Activated CD4-positive, alpha-beta T cell treated with anti-CD3 and anti-CD28 coated beads, Interleukin-2, amount 50 U/mL, for 4 hours (primary cell): ENCODE results near the gene PLEKHH1.

Experiments used
- DNase-seq, 2 experiments: peaks; one replicate each; pipeline ENCODE4 v3.0.0-alpha.2; 2020

The PLEKHH1 gene

GRCh38 chr14:67532998-67533753, at the start of gene PLEKHH1:
TSS of gene PLEKHH1 (plus strand) at chr14:67533290. CDS start at chr14:67541868, 8,578 bp downstream.
- peak; percentile 37 to 40 for DNase-seq

- DNase-seq, result no peak
Measured at GRCh38 chr14:67483579-67484285, 49.4 kb upstream of the PLEKHH1 start.

- no peak for DNase-seq
Measured at GRCh38 chr14:67485501-67486095, 47.5 kb upstream of the PLEKHH1 start.

- DNase-seq, result no peak
Measured at GRCh38 chr14:67486890-67487289, 46.2 kb upstream of the PLEKHH1 start.

- DNase-seq, result no peak
Measured at GRCh38 chr14:67487332-67487731, 45.8 kb upstream of the PLEKHH1 start.

GRCh38 chr14:67487937-67488893, 44.9 kb upstream of the PLEKHH1 start, which contains the start of gene TMEM229B:
TSS of gene TMEM229B (minus strand) at chr14:67488721. CDS start at chr14:67473923, 14,798 bp downstream.
- peak; percentile 56 to 60 for DNase-seq

GRCh38 chr14:67490196-67490595, 42.9 kb upstream of the PLEKHH1 start:
- no peak for DNase-seq

GRCh38 chr14:67491285-67491684, 41.8 kb upstream of the PLEKHH1 start:
- no peak for DNase-seq

GRCh38 chr14:67491741-67492507, 41.2 kb upstream of the PLEKHH1 start:
- DNase-seq, result no peak

- DNase-seq, result no peak
Measured at GRCh38 chr14:67492538-67492937, 40.6 kb upstream of the PLEKHH1 start.

GRCh38 chr14:67493092-67493717, 39.9 kb upstream of the PLEKHH1 start:
- DNase-seq, result no peak

- DNase-seq, result no peak
Measured at GRCh38 chr14:67495827-67496226, 37.3 kb upstream of the PLEKHH1 start.

- DNase-seq, result no peak
Measured at GRCh38 chr14:67497216-67497615, 35.9 kb upstream of the PLEKHH1 start.

- no peak for DNase-seq
Measured at GRCh38 chr14:67497716-67498115, 35.4 kb upstream of the PLEKHH1 start.

- no peak for DNase-seq
Measured at GRCh38 chr14:67500981-67501380, 32.1 kb upstream of the PLEKHH1 start.

- DNase-seq, result no peak
Measured at GRCh38 chr14:67501670-67502069, 31.4 kb upstream of the PLEKHH1 start.

GRCh38 chr14:67502867-67503266, 30.2 kb upstream of the PLEKHH1 start:
- no peak for DNase-seq

GRCh38 chr14:67503331-67503730, 29.8 kb upstream of the PLEKHH1 start:
- DNase-seq, result no peak

- DNase-seq, result no peak
Measured at GRCh38 chr14:67505254-67505653, 27.8 kb upstream of the PLEKHH1 start.

GRCh38 chr14:67508956-67509355, 24.1 kb upstream of the PLEKHH1 start:
- DNase-seq, result no peak

GRCh38 chr14:67510121-67510520, 23.0 kb upstream of the PLEKHH1 start:
- no peak for DNase-seq
